GM18873 (cell line): ENCODE measurements around the gene CRTAP.
"Not testable (repeated sequence)": the region's sequence is repeated elsewhere in the genome, so short reads cannot be mapped to it uniquely, and the experiment has no call there.

Source experiments
- ATAC-seq: cut with Tn5 transposase; IDR thresholded peaks from one replicate; pipeline ENCODE4 v1.9.1; 2021; ENCODE audit warnings: mild to moderate bottlenecking, moderate library complexity, moderate number of reproducible peaks; ENCODE audit not compliant: unreplicated experiment, low FRiP score

Gene CRTAP

GRCh38 chr3:33137691-33138090 is 23.9 kb downstream of the CRTAP start:
- ATAC-seq: no peak

GRCh38 chr3:33139006-33139623 is 25.3 kb downstream of the CRTAP start:
- not testable (repeated sequence) for ATAC-seq

GRCh38 chr3:33139996-33140395 is 26.2 kb downstream of the CRTAP start:
- ATAC-seq: no peak

GRCh38 chr3:33141006-33141405 is 27.2 kb downstream of the CRTAP start:
- no peak for ATAC-seq

GRCh38 chr3:33144433-33144832 is 30.6 kb downstream of the CRTAP start:
- no peak for ATAC-seq

GRCh38 chr3:33145221-33145900 is 31.5 kb downstream of the CRTAP start:
- ATAC-seq: no peak

GRCh38 chr3:33145901-33146580 is 32.2 kb downstream of the CRTAP start:
- no peak for ATAC-seq

GRCh38 chr3:33146791-33147445 is 33.1 kb downstream of the CRTAP start:
- ATAC-seq: no peak

- no peak for ATAC-seq
These were observed 35.5 kb downstream of the CRTAP start for GRCh38 chr3:33149342-33149741.

GRCh38 chr3:33152363-33153360 is 38.8 kb downstream of the CRTAP start:
- no peak for ATAC-seq

GRCh38 chr3:33153782-33154181 is 40.0 kb downstream of the CRTAP start:
- no peak for ATAC-seq

GRCh38 chr3:33155301-33155700 is 41.5 kb downstream of the CRTAP start:
- no peak for ATAC-seq

GRCh38 chr3:33159234-33159633 is 45.4 kb downstream of the CRTAP start:
- no peak for ATAC-seq

GRCh38 chr3:33159981-33160380 is 46.2 kb downstream of the CRTAP start:
- ATAC-seq: no peak

- not testable (repeated sequence) for ATAC-seq
These were observed 48.8 kb downstream of the CRTAP start for GRCh38 chr3:33162621-33163020.

GRCh38 chr3:33165372-33165771 is 51.6 kb downstream of the CRTAP start:
- no peak for ATAC-seq

GRCh38 chr3:33166095-33166494 is 52.3 kb downstream of the CRTAP start:
- ATAC-seq: no peak

- no peak for ATAC-seq
These were observed 53.5 kb downstream of the CRTAP start for GRCh38 chr3:33167284-33167683.

GRCh38 chr3:33167716-33168336 is 54.0 kb downstream of the CRTAP start:
- no peak for ATAC-seq

GRCh38 chr3:33170531-33170930 is 56.7 kb downstream of the CRTAP start:
- no peak for ATAC-seq
